ENCODE data around the gene DMRTC2.

DNA sequence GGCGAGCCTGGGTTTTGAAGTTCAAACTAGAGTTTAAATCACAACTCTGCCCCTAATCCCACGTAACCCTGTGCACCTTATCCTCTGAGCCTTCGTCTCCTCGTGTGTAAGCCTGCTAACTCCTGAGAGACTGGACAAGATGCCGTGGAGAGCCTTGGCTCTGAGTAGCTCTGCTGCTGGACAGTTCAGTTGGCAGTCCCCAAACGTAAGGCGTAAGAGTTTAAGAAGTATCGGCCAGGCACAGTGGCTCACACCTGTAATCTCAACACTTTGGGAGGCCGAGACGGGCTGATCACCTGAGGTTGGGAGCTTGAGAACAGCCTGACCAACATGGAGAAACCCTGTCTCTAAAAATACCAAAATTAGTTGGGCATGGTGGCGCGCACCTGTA lies 27.5 kb downstream of the DMRTC2 start:
- TF ChIP-seq, protein P1, sequence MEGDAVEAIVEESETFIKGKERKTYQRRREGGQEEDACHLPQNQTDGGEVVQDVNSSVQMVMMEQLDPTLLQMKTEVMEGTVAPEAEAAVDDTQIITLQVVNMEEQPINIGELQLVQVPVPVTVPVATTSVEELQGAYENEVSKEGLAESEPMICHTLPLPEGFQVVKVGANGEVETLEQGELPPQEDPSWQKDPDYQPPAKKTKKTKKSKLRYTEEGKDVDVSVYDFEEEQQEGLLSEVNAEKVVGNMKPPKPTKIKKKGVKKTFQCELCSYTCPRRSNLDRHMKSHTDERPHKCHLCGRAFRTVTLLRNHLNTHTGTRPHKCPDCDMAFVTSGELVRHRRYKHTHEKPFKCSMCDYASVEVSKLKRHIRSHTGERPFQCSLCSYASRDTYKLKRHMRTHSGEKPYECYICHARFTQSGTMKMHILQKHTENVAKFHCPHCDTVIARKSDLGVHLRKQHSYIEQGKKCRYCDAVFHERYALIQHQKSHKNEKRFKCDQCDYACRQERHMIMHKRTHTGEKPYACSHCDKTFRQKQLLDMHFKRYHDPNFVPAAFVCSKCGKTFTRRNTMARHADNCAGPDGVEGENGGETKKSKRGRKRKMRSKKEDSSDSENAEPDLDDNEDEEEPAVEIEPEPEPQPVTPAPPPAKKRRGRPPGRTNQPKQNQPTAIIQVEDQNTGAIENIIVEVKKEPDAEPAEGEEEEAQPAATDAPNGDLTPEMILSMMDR (IDR thresholded peaks at IDR 0.05; ENCODE audit: poor library complexity, severe bottlenecking) = no peak
- TF ChIP-seq SMC3 (conservative IDR thresholded peaks at IDR 0.05; ENCODE audit: poor library complexity) (no peak), MXI1 (conservative IDR thresholded peaks at IDR 0.05; ENCODE audit: poor library complexity, severe bottlenecking) (no peak), EZH2 (IDR thresholded peaks at IDR 0.05; ENCODE audit: borderline replicate concordance, insufficient read depth, low read length, poor library complexity, severe bottlenecking) (no peak), RAD21 (conservative IDR thresholded peaks at IDR 0.05) (no peak), POLR2AphosphoS5 (IDR thresholded peaks at IDR 0.05) (no peak), TAF1 (IDR thresholded peaks at IDR 0.05; ENCODE audit: low read depth) (no peak)
- TF ChIP-seq, protein P2, sequence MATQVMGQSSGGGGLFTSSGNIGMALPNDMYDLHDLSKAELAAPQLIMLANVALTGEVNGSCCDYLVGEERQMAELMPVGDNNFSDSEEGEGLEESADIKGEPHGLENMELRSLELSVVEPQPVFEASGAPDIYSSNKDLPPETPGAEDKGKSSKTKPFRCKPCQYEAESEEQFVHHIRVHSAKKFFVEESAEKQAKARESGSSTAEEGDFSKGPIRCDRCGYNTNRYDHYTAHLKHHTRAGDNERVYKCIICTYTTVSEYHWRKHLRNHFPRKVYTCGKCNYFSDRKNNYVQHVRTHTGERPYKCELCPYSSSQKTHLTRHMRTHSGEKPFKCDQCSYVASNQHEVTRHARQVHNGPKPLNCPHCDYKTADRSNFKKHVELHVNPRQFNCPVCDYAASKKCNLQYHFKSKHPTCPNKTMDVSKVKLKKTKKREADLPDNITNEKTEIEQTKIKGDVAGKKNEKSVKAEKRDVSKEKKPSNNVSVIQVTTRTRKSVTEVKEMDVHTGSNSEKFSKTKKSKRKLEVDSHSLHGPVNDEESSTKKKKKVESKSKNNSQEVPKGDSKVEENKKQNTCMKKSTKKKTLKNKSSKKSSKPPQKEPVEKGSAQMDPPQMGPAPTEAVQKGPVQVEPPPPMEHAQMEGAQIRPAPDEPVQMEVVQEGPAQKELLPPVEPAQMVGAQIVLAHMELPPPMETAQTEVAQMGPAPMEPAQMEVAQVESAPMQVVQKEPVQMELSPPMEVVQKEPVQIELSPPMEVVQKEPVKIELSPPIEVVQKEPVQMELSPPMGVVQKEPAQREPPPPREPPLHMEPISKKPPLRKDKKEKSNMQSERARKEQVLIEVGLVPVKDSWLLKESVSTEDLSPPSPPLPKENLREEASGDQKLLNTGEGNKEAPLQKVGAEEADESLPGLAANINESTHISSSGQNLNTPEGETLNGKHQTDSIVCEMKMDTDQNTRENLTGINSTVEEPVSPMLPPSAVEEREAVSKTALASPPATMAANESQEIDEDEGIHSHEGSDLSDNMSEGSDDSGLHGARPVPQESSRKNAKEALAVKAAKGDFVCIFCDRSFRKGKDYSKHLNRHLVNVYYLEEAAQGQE (IDR thresholded peaks at IDR 0.05; ENCODE audit: borderline replicate concordance) = no peak

Measured in neural cell (in vitro differentiated cells).